ENCODE results near the gene WFIKKN1.

Gene WFIKKN1

GRCh38 chr16:675884-676564 lies 45.2 kb downstream of the WFIKKN1 start:
- no peak for DNase-seq

DNA sequence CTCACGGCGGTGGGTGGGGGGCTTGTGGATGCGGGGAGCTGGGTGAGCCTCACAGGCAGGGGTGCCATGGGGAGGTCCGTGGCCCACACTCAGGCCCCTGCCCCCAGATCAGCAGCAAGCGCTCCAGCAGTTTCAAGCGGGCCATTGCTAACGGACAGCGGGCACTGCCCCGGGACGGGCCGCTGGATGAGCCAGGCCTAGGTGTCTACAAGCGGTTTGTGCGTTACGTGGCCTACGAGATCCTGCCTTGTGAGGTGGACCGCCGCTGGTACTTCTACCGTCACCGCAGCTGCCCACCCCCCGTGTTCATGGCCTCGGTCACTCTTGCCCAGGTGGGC lies 45.7 kb downstream of the WFIKKN1 start:
- no peak for DNase-seq

DNA sequence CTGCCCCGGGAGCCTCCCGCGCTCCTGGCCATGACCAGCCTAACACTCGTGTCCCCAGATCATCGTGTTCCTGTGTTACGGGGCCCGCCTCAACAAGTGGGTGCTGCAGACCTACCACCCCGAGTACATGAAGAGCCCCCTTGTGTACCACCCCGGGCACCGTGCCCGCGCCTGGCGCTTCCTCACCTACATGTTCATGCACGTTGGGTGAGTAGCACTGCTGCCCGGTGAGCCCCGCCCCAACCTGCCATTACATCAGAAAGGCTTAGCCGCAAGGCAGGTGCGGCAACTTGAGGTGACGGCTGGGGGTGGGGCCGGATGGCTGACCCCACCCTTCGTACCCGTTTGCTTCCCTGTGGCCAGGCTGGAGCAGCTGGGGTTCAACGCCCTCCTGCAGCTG lies 46.1 kb downstream of the WFIKKN1 start:
- peak in 1 of 2 donors; percentile 53 for DNase-seq

DNA sequence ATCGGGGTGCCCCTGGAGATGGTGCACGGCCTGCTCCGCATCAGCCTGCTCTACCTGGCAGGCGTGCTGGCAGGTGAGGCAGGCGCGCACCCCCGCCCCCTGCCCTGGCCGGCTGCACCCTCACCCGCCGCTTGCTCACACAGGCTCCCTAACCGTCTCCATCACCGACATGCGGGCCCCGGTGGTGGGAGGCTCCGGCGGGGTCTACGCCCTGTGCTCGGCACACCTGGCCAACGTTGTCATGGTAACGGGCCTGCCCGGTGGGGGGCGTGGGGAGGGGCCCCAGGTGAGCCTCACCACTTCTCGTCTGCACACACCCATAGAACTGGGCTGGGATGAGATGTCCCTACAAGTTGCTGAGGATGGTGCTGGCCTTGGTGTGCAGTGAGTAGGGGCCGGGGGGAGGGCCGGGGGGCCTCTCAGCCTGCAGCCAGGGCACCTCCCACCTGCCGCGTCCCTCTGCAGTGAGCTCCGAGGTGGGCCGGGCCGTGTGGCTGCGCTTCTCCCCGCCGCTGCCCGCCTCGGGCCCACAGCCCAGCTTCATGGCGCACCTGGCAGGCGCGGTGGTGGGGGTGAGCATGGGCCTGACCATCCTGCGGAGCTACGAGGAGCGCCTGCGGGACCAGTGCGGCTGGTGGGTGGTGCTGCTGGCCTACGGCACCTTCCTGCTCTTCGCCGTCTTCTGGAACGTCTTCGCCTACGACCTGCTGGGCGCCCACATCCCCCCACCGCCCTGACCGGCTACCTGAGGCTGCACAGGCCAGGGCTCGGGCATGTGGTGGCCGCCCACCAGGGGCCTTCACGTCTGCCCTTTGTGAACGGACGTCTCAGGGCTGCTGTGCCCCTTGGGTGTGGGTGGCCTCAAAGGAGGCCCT lies 46.8 kb downstream of the WFIKKN1 start:
- DNase-seq = no peak

- DNase-seq = no peak
Observed at GRCh38 chr16:678209-678857, 47.5 kb downstream of the WFIKKN1 start.

- DNase-seq = peak; percentile 55 to 63
Observed at GRCh38 chr16:678858-679813, 48.4 kb downstream of the WFIKKN1 start.

DNA sequence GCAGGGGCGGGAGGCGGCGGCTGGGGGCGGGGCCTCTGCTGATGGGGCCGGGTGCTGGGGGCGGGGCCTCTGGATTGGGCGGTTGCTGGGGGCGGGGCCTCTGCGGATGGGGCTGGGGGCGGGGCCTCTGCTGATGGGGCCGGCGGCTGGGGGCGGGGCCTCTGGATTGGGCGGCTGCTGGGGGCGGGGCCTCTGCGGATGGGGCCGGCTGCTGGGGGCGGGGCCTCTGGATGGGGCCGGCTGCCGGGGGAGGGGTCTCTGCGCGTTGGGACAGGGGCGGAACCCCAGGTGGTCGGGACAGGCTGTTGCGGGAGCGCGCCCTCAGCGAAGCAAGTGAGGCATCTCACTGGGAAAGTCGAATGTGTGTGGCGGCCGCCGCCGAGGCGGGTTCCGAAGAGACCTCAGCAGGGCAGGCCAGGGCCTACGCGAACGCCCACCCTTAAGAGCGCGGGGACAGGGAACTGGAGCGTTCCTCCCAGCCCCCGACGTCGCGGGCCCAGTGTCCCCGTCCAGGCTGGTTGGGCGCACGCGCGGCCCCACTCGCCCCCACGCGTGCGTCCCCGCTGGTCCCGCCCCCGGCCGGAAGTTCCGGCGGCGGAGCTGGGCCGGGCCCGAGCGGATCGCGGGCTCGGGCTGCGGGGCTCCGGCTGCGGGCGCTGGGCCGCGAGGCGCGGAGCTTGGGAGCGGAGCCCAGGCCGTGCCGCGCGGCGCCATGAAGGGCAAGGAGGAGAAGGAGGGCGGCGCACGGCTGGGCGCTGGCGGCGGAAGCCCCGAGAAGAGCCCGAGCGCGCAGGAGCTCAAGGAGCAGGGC lies 49.2 kb downstream of the WFIKKN1 start, which contains the start of gene STUB1:
Gene STUB1 (plus strand): TSS at position 597 of the 811 bp plus-strand sequence. CDS start 116 bp downstream, at position 713.
- peak; percentile 86 to 90 for DNase-seq

- no peak for DNase-seq
Observed at GRCh38 chr16:680625-680945, 49.8 kb downstream of the WFIKKN1 start.

- DNase-seq = no peak
Observed at GRCh38 chr16:680967-681745, 50.4 kb downstream of the WFIKKN1 start.

DNA sequence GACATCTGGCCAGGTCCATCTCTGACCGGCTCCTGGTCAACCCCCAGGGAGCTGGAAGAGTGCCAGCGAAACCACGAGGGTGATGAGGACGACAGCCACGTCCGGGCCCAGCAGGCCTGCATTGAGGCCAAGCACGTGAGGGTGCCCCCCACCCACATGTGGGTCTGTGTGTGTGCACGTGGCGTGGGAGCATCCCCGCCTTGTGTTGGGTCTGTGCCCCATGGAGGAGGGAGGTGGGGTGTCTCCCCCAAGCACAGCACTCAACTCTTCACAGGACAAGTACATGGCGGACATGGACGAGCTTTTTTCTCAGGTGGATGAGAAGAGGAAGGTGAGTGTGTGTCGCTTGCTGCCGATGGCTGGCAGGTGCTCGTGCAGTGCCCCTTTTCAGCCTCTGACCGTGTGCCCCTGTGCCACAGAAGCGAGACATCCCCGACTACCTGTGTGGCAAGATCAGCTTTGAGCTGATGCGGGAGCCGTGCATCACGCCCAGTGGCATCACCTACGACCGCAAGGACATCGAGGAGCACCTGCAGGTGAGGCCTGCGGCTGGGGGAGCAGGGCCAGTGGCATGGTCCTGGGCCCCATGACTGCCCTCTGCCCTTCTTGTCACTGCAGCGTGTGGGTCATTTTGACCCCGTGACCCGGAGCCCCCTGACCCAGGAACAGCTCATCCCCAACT lies 51.1 kb downstream of the WFIKKN1 start:
- DNase-seq = no peak

DNA sequence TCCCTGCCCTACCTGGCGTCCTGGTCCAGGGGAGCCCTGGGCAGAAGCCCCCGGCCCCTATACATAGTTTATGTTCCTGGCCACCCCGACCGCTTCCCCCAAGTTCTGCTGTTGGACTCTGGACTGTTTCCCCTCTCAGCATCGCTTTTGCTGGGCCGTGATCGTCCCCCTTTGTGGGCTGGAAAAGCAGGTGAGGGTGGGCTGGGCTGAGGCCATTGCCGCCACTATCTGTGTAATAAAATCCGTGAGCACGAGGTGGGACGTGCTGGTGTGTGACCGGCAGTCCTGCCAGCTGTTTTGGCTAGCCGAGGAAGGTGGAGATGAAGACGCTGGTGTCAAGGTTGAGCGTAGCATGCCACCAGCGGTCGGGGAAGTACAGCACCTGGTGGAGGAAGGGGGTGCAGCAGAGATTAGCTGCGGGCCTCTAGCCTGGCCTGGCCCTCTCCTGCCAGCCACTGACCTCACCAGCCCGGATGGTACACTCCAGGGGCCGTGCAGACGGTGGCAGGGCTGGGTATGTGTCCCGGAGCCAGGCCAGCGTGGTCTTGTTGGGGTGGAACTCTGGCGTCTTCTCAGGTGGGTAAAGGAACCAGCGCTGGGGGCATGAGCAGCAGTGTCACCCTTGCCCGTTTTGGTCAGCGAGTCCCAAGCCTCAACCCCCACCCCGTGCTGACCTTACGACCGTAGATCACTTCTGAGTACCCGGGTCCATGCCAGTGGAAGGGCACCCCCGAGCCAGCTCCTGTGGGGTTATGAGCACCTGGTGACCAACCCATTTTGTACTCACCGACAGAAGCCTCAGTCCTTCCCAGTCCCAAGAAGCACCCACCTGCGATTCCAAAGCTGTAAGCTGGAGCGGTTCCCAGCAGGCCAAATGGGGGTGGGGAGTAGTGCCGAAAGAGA lies 52.0 kb downstream of the WFIKKN1 start:
- no peak for DNase-seq

- no peak for DNase-seq
Observed at GRCh38 chr16:683396-684070, 52.7 kb downstream of the WFIKKN1 start.

All from CD4-positive, alpha-beta T cell treated with Interleukin-4 for 1 hour (primary cell).